K562 (cell line): ENCODE results near the gene SURF4. TPM values are rescaled to one million over a fixed set of nuclear protein-coding genes. Genes with fewer than 3 reads are reported as not detected.

Source experiments
- ATAC-seq: fragments of 200-7000 bp; cut with Tn5 transposase; 3 replicates; pipeline ENCODE4 v1.9.1; 2020; ENCODE audit warnings: moderate library complexity
- BruUV-seq: library from RNA; stranded (reverse); fragments of 400-500 nt; replicated peaks from 2 replicates; lab custom pipeline; 2021; lab: Mats Ljungman, UMichigan
- CTCF ChIA-PET: fragments of 300-600 bp; formaldehyde crosslinking; extraction: SDS; loops from one replicate; lab custom pipeline; 2021; ENCODE audit warnings: low intra/inter-chr PET ratio; lab: Yijun Ruan, JAX
- POLR2A ChIA-PET: fragments of 300-600, 350-650 bp; sonication (Branson Sonifier 250); formaldehyde crosslinking; extraction: SDS; loops from one replicate; lab custom pipeline; 2021; ENCODE audit warnings: antibody characterized with exemption, inconsistent platforms; lab: Yijun Ruan, JAX
- DNase-seq, 4 experiments: peaks; one replicate each; pipeline versions ENCODE4 v3.0.0 to v3.0.0-alpha.2; 2011 to 2018; ENCODE audit warnings: low spot score in 3 of 4, mixed read lengths in 3 of 4; ENCODE audit errors: extremely low read depth in 1 of 4
- FAIRE-seq: peaks from 2 replicates; lab custom pipeline; 2011; peaks lifted over from hg19 to GRCh38; lab: Jason Lieb, UNC
- H2AFZ ChIP-seq: 2 replicates; pipeline ENCODE4 v1.6.0; 2011; ENCODE audit warnings: low read depth, low read length, control low read depth, inconsistent platforms
- H3K27ac ChIP-seq: fragments of 200-600 bp; 3 replicates; pipeline ENCODE4 v1.8.0; 2011; ENCODE audit warnings: low read depth, mild to moderate bottlenecking, control low read depth, inconsistent platforms, low read length, moderate library complexity, mixed read lengths; ENCODE audit errors: extremely low read depth
- H3K27me3 ChIP-seq, 2 experiments: fragments of 300-600 bp in 1 of 2; 2 replicates in 1 of 2; 3 replicates in 1 of 2; pipeline versions ENCODE4 v1.6.0 to v1.8.0; 2011; ENCODE audit warnings: inconsistent platforms in 2 of 2, low read length in 2 of 2, mild to moderate bottlenecking in 1 of 2, mixed read lengths in 1 of 2, moderate library complexity in 1 of 2; ENCODE audit not compliant: control insufficient read depth in 2 of 2, insufficient read depth in 2 of 2
- H3K36me3 ChIP-seq: fragments of 300-600 bp; 3 replicates; pipeline ENCODE4 v1.8.0; 2011; ENCODE audit warnings: mild to moderate bottlenecking, low read length, inconsistent platforms; ENCODE audit not compliant: control insufficient read depth, insufficient read depth
- H3K4me1 ChIP-seq, 2 experiments: fragments of 200-600 bp in 1 of 2; replicated peaks in 1 of 2; 2 replicates in 1 of 2; 3 replicates in 1 of 2; pipeline versions ENCODE4 v1.5.1 to v1.8.0; 2011; ENCODE audit warnings: inconsistent platforms in 2 of 2, low read length in 2 of 2, mild to moderate bottlenecking in 1 of 2, mixed read lengths in 1 of 2, moderate library complexity in 1 of 2; ENCODE audit not compliant: control insufficient read depth in 2 of 2, insufficient read depth in 2 of 2
- H3K4me2 ChIP-seq: 2 replicates; pipeline ENCODE4 v1.6.1; 2011; ENCODE audit warnings: low read length, control low read depth, inconsistent platforms, mixed read lengths; ENCODE audit not compliant: insufficient read depth
- H3K4me3 ChIP-seq: fragments of 200-600 bp; sonication (generic), shearing (Covaris generic); 2 replicates; pipeline ENCODE4 v1.5.1; 2016; ENCODE audit warnings: control low read depth, inconsistent platforms
- H3K79me2 ChIP-seq: fragments of 200-600 bp; 3 replicates; pipeline ENCODE4 v1.8.0; 2011; ENCODE audit warnings: low read length, inconsistent platforms; ENCODE audit not compliant: control insufficient read depth, insufficient read depth
- H3K9ac ChIP-seq, 2 experiments: 2 replicates each; pipeline versions ENCODE4 v1.6.0 to v1.6.1; 2011; ENCODE audit warnings: low read depth in 2 of 2, low read length in 2 of 2, control low read depth in 1 of 2, inconsistent platforms in 1 of 2, mild to moderate bottlenecking in 1 of 2, mixed read lengths in 1 of 2; ENCODE audit not compliant: insufficient read depth in 1 of 2
- H3K9me1 ChIP-seq: one replicate; pipeline ENCODE4 v1.6.0; 2011; ENCODE audit warnings: inconsistent platforms, mild to moderate bottlenecking, low read length, moderate library complexity; ENCODE audit not compliant: control insufficient read depth, insufficient read depth
- H3K9me3 ChIP-seq: replicated peaks from 2 replicates; pipeline ENCODE4 v1.5.1; 2011; ENCODE audit warnings: low read depth, low read length, inconsistent platforms; ENCODE audit not compliant: control insufficient read depth, insufficient read depth
- H4K20me1 ChIP-seq: replicated peaks from 2 replicates; pipeline ENCODE4 v1.6.1; 2011; ENCODE audit warnings: low read length, inconsistent platforms, mixed read lengths; ENCODE audit not compliant: control insufficient read depth, insufficient read depth
- BACH1 ChIP-seq: fragments of 200-800 bp; sonication (Bioruptor generic); IDR thresholded peaks from 2 replicates; pipeline ENCODE4 v1.6.1; 2016; ENCODE audit warnings: missing genetic modification characterization, missing compliant biosample characterization
- ETV5 ChIP-seq: sonication (generic); formaldehyde crosslinking; IDR thresholded peaks from 2 replicates; pipeline ENCODE4 v1.4.0; 2020; ENCODE audit warnings: low read depth, mild to moderate bottlenecking, missing genetic modification reagents
- FOXP1 ChIP-seq: sonication (generic); formaldehyde crosslinking; IDR thresholded peaks from 2 replicates; pipeline ENCODE4 v1.8.0; 2022; ENCODE audit warnings: mild to moderate bottlenecking, missing genetic modification reagents
- GMEB1 ChIP-seq: fragments of 250-450 bp; sonication (Bioruptor Pico); IDR thresholded peaks from 2 replicates; pipeline ENCODE4 v1.4.0; 2020; ENCODE audit warnings: mild to moderate bottlenecking
- MLLT1 ChIP-seq, 2 experiments: fragments of 450-650 bp; IDR thresholded peaks; 2 replicates each; pipeline ENCODE4 v1.6.1; 2016
- PRMT5 ChIP-seq: sonication (generic); formaldehyde crosslinking; IDR thresholded peaks from 2 replicates; pipeline ENCODE4 v1.5.0; 2020; ENCODE audit warnings: missing genetic modification reagents
- PYGO2 ChIP-seq: fragments of 450-650 bp; IDR thresholded peaks from 2 replicates; pipeline ENCODE4 v1.6.1; 2016; ENCODE audit warnings: mild to moderate bottlenecking, missing genetic modification characterization, moderate library complexity, missing compliant biosample characterization
- ZNF174 ChIP-seq: fragments of 250-450 bp; sonication (Bioruptor Pico); IDR thresholded peaks from 2 replicates; pipeline ENCODE4 v1.4.0; 2020; ENCODE audit warnings: mild to moderate bottlenecking
- ZNF224 ChIP-seq: sonication (generic); formaldehyde crosslinking; IDR thresholded peaks from 2 replicates; pipeline ENCODE4 v1.8.0; 2022; ENCODE audit warnings: mild to moderate bottlenecking, missing genetic modification reagents
- WGBS: fragments of 100-300 bp; shearing (Covaris generic); methylation state at CpG from one replicate; pipeline ENCODE4 v1.1.6; 2016; ENCODE audit warnings: low coverage, mixed read lengths; ENCODE audit not compliant: insufficient coverage; ENCODE audit errors: missing lambda C conversion rate; 5-methylcytosine and 5-hydroxymethylcytosine counted together
- in situ Hi-C: fragments of 300-500 bp; cut with MboI; formaldehyde crosslinking; loops from 4 replicates; pipeline ENCODE4 v1.15.0; 2018; ENCODE audit warnings: inconsistent platforms, mixed read lengths
- intact Hi-C: fragments of 100-400 bp; cut with micrococcal nuclease; formaldehyde crosslinking; loops from 2 replicates; pipeline ENCODE4 v1.14.2; 2022
- polyA plus RNA-seq, 8 experiments: library from polyadenylated mRNA; depleted of rRNA in 4 of 8; stranded (reverse) in 5 of 8; unstranded in 3 of 8; fragments of >200 nt; fragmentation: Nextera tagmentation in 2 of 8; fragmentation: Illumina TruSeq in 1 of 8; extraction: Ambion mirVana in 2 of 8; extraction: Trizol in 1 of 8; gene quantifications; 2 replicates each; pipeline versions ENCODE4 v1.2.1 to v1.2.3, GENCODE V29; 2011 to 2014; ENCODE audit warnings: inconsistent platforms in 1 of 8, missing spikeins in 1 of 8
- total RNA-seq, 7 experiments: library from RNA; depleted of rRNA in 6 of 7; stranded (reverse); fragments of >200 nt in 6 of 7; fragmentation: Illumina TruSeq in 2 of 7; extraction: Trizol in 2 of 7; gene quantifications; 2 replicates each; pipeline versions ENCODE4 v1.2.1 to v1.2.3, GENCODE V29; 2011 to 2021; ENCODE audit warnings: low replicate concordance in 1 of 7
- TF ChIP-seq, protein P1 (sequence below): fragments of 450-650 bp; IDR thresholded peaks from 2 replicates; pipeline ENCODE4 v1.6.1; 2016; ENCODE audit warnings: mild to moderate bottlenecking

Gene SURF4
- total and polyA plus RNA-seq, 9 of the 15 experiments (the other 6 are each of a cell fraction or from before 2014, with no cell fraction given), result 8.4 to 176 (median 130) TPM

- H4K20me1 ChIP-seq, result peaks cover 2% of the 10 kb centered on the region; the same call in 1 of the 2 replicates
- no peak for FAIRE-seq
- peaks cover 31 to 64% of the 10 kb centered on the region in 2 experiments; a peak in 4 of 5 replicates for H3K27me3 ChIP-seq
- H3K36me3 ChIP-seq, result no peaks in the 10 kb centered on the region
- H3K4me1 ChIP-seq, result peaks cover 0 to 17% of the 10 kb centered on the region in 2 experiments; a peak in 2 of 5 replicates
- TF ChIP-seq ZNF174 (CRISPR knock-in tag), result no peak
- ChIA-PET POLR2A (interaction anchor here (1.3 kb wide), 1 partner anchor 13 kb away, joined by 3 read pairs; no protein-coding TSS in a partner anchor), CTCF (no interaction called here)
- no peak overlapping the region for H3K9ac ChIP-seq
- no TSS peak for BruUV-seq
- H3K4me2 ChIP-seq, result no peak overlapping the region
- no peaks in the 10 kb centered on the region for H3K9me1 ChIP-seq
- no peak overlapping the region for H3K27ac ChIP-seq
- H3K79me2 ChIP-seq, result no peaks in the 10 kb centered on the region
- H3K4me3 ChIP-seq, result no peak overlapping the region
- no peak for ATAC-seq
- DNase-seq, result no peak
- intact Hi-C loops (no loop called here), in situ Hi-C loops (no loop called here)
- H3K9me3 ChIP-seq, result no peaks in the 10 kb centered on the region
- H2AFZ ChIP-seq, result no peak overlapping the region
- 6% methylated on average over 10 of the region's 13 CpGs for WGBS
Measured at GRCh38 chr9:133389562-133389961, 13.7 kb upstream of the SURF4 start.

- BruUV-seq, result no TSS peak
- Histone ChIP-seq H3K9me1 (no peaks in the 10 kb centered on the region), H3K9me3 (no peaks in the 10 kb centered on the region), H3K27me3 (peaks cover 29 to 59% of the 10 kb centered on the region in 2 experiments; a peak in 4 of 5 replicates), H3K4me2 (no peak overlapping the region), H2AFZ (no peak overlapping the region), H3K27ac (no peak overlapping the region), H3K4me1 (peaks cover 0 to 17% of the 10 kb centered on the region in 2 experiments; a peak in 2 of 5 replicates), H4K20me1 (no peaks in the 10 kb centered on the region; the same call in 1 of the 2 replicates), H3K36me3 (no peaks in the 10 kb centered on the region), H3K79me2 (no peaks in the 10 kb centered on the region), H3K4me3 (no peak overlapping the region), H3K9ac (no peak overlapping the region)
- 29% methylated on average over 12 of the region's 12 CpGs for WGBS
- FAIRE-seq (no peak), DNase-seq (no peak), ATAC-seq (no peak)
- ChIA-PET POLR2A (interaction anchor here (0.6 to 1.3 kb wide), 2 partner anchors 12 kb away, joined by 3 read pairs; no protein-coding TSS in a partner anchor), CTCF (no interaction called here)
- intact Hi-C loops, result no loop called here
- in situ Hi-C loops, result no loop called here
- TF ChIP-seq ETV5 (CRISPR knock-in tag) (no peak), PRMT5 (CRISPR knock-in tag) (no peak), ZNF224 (CRISPR knock-in tag) (no peak), GMEB1 (CRISPR knock-in tag) (no peak), FOXP1 (no peak), BACH1 (tag) (no peak), MLLT1 (IDR thresholded peaks at IDR 0.05) (no peak), PYGO2 (tag) (no peak)
- TF ChIP-seq, protein P1, sequence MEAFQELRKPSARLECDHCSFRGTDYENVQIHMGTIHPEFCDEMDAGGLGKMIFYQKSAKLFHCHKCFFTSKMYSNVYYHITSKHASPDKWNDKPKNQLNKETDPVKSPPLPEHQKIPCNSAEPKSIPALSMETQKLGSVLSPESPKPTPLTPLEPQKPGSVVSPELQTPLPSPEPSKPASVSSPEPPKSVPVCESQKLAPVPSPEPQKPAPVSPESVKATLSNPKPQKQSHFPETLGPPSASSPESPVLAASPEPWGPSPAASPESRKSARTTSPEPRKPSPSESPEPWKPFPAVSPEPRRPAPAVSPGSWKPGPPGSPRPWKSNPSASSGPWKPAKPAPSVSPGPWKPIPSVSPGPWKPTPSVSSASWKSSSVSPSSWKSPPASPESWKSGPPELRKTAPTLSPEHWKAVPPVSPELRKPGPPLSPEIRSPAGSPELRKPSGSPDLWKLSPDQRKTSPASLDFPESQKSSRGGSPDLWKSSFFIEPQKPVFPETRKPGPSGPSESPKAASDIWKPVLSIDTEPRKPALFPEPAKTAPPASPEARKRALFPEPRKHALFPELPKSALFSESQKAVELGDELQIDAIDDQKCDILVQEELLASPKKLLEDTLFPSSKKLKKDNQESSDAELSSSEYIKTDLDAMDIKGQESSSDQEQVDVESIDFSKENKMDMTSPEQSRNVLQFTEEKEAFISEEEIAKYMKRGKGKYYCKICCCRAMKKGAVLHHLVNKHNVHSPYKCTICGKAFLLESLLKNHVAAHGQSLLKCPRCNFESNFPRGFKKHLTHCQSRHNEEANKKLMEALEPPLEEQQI, result no peak
Measured at GRCh38 chr9:133389025-133389557, 13.2 kb upstream of the SURF4 start.
